Heart right ventricle (tissue), 16 donors: ENCODE results near the gene BCL2L15. TPM values are rescaled to one million over a fixed set of nuclear protein-coding genes. Genes with fewer than 3 reads are reported as not detected.

Experiments used
- ATAC-seq, 8 donors: fragments of 200-7000 bp; cut with Tn5 transposase; one replicate each; pipeline ENCODE4 v1.9.1; 2020; ENCODE audit warnings: mild to moderate bottlenecking in 8 of 8, moderate library complexity in 8 of 8, moderate number of reproducible peaks in 1 of 8
- DNase-seq, 2 donors: peaks; one replicate each; pipeline ENCODE4 v3.0.0-alpha.2; 2020
- H3K27ac ChIP-seq, 10 donors: fragments of 200-600 bp; sonication (generic) in 2 of 10; one replicate each; pipeline versions ENCODE4 v1.5.0 to v1.8.0; 2020 to 2022; ENCODE audit warnings: mild to moderate bottlenecking in 3 of 10
- H3K27me3 ChIP-seq, 7 donors: fragments of 200-600 bp; one replicate each; pipeline ENCODE4 v1.8.0; 2021 to 2022; ENCODE audit warnings: mild to moderate bottlenecking in 2 of 7
- H3K36me3 ChIP-seq, 9 donors: fragments of 200-600 bp; sonication (generic) in 1 of 9; one replicate each; pipeline versions ENCODE4 v1.5.0 to v1.8.0; 2020 to 2022; ENCODE audit warnings: mild to moderate bottlenecking in 2 of 9
- H3K4me1 ChIP-seq, 9 donors: fragments of 200-600 bp; sonication (generic) in 1 of 9; one replicate each; pipeline versions ENCODE4 v1.5.0 to v1.8.0; 2020 to 2022; ENCODE audit warnings: mild to moderate bottlenecking in 4 of 9
- H3K4me3 ChIP-seq, 10 donors: fragments of 200-600 bp; sonication (generic) in 2 of 10; one replicate each; pipeline versions ENCODE4 v1.5.0 to v1.8.0; 2020 to 2022; ENCODE audit warnings: mild to moderate bottlenecking in 7 of 10, moderate library complexity in 2 of 10
- H3K9me3 ChIP-seq, 11 donors: fragments of 200-600 bp in 10 of 11; sonication (generic) in 2 of 11; one replicate each; pipeline versions ENCODE4 v1.5.0 to v1.8.0; 2013 to 2022; ENCODE audit warnings: mild to moderate bottlenecking in 2 of 11, control low read depth in 1 of 11, moderate library complexity in 1 of 11
- WGBS, 2 donors: extraction: QIAGEN DNeasy Blood & Tissue Kit; methylation state at CpG; one replicate each; pipeline ENCODE4 v1.1.7; 2013; ENCODE audit warnings: inconsistent platforms in 1 of 2; 5-methylcytosine and 5-hydroxymethylcytosine counted together
- intact Hi-C, 10 donors: fragments of 100-400 bp; cut with DNase I; formaldehyde crosslinking; loops; one replicate each; pipeline versions ENCODE4 v1.11.1 to v1.14.2; 2022
- polyA plus RNA-seq, 2 donors: library from polyadenylated mRNA; stranded (reverse); fragments of 200-250 nt; gene quantifications; one replicate each; pipeline ENCODE4 v1.2.3, GENCODE V29; 2013
- total RNA-seq, 10 donors: library from RNA; stranded (reverse); fragmentation: NEBNext Ultra II Directional in 3 of 10; extraction: Animal tissue kit (Norgen Biotek cat#: 25700) in 3 of 10; gene quantifications; one replicate each; pipeline versions ENCODE4 v1.2.1 to v1.2.4, GENCODE V29; 2021 to 2023
- TF ChIP-seq, protein P1 (sequence below), 9 donors: fragments of 200-600 bp; sonication (generic) in 2 of 9; IDR thresholded peaks; one replicate each; pipeline versions ENCODE4 v1.5.0 to v1.8.0; 2021 to 2022; ENCODE audit warnings: antibody characterized with exemption in 9 of 9, mild to moderate bottlenecking in 5 of 9, moderate library complexity in 1 of 9
- donor health status: Arrhythmogenic right ventricular cardiomyopathy.
- donor health status: ischemic (EF 13 %, LVEDD 7.1; RV severe dilation, severe dysfunction).
- donor health status: healthy with polysubstance abuse.
- donor health status: DM: no; HTN: yes; CAD: no.
- donor health status: DM: no; HTN: no; CAD: no.
- donor health status: ischemic (EF 25% LVEDD 6.9; RV normal size, moderate dysfunction).
- donor health status: ischemic (EF 25% LVEDD 5.7; RV mildly dilated, moderate dysfunction).
- donor health status: healthy.
- donor health status: DM: yes; HTN: yes; CAD: no.
- donor health status: Ischemic cardiomyopathy.
- donor health status: ischemic (EF 35%, LVEDD 5.7; RV mildly dilated, moderate dysfunction).
- donor health status: nonischemic (EF 11% LVEDD 7.7; RV severe dilation, severe dysfunction).
- donor health status: DM: yes; HTN: yes; CAD: no.
- donor health status: PGD.
- donor health status: ischemic (EF 29% LVEDD 5.4; RV normal size, mild dysfunction).
- donor health status: nonischemic (EF 23%, LVEDD 6.1; RV moderate dilation, normal function).

BCL2L15 gene
- total and polyA plus RNA-seq, 12 donors: 0.05 to 0.28 (median 0.09) TPM; not detected in 3

DNA sequence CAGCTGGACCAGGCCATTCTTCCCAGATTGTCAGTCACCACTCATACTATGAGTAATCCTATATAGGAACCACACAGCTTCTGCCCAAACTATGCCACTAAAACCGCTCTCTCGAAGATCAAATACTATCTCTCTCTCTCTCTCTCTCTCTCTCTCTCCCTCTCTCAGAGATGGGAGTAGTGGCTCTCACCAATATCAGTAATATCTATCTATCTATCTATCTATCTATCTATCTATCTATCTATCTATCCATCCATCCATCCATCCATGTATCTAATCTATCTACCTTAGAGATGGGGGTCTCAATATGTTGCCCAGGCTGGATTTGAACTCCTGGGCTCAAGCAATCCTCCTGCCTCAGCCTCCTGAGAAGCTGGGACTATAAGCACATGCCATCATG, 37.1 kb upstream of the BCL2L15 start:
- H3K36me3 ChIP-seq: no peaks in the 10 kb centered on the region
- H3K27me3 ChIP-seq: no peaks in the 10 kb centered on the region
- H3K4me3 ChIP-seq: no peak overlapping the region
- ATAC-seq (no peak), DNase-seq (no peak)
- intact Hi-C loops: no loop called here
- peaks cover 0 to 15% (median 7%) of the 10 kb centered on the region in 9 donors for H3K4me1 ChIP-seq
- 93 to 96% methylated on average over 2 of the region's 2 CpGs for WGBS, 2 donors
- TF ChIP-seq, protein P1, sequence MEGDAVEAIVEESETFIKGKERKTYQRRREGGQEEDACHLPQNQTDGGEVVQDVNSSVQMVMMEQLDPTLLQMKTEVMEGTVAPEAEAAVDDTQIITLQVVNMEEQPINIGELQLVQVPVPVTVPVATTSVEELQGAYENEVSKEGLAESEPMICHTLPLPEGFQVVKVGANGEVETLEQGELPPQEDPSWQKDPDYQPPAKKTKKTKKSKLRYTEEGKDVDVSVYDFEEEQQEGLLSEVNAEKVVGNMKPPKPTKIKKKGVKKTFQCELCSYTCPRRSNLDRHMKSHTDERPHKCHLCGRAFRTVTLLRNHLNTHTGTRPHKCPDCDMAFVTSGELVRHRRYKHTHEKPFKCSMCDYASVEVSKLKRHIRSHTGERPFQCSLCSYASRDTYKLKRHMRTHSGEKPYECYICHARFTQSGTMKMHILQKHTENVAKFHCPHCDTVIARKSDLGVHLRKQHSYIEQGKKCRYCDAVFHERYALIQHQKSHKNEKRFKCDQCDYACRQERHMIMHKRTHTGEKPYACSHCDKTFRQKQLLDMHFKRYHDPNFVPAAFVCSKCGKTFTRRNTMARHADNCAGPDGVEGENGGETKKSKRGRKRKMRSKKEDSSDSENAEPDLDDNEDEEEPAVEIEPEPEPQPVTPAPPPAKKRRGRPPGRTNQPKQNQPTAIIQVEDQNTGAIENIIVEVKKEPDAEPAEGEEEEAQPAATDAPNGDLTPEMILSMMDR (IDR thresholded peaks at IDR 0.05): no peak
- H3K27ac ChIP-seq: no peak overlapping the region
- H3K9me3 ChIP-seq: no peaks in the 10 kb centered on the region

DNA sequence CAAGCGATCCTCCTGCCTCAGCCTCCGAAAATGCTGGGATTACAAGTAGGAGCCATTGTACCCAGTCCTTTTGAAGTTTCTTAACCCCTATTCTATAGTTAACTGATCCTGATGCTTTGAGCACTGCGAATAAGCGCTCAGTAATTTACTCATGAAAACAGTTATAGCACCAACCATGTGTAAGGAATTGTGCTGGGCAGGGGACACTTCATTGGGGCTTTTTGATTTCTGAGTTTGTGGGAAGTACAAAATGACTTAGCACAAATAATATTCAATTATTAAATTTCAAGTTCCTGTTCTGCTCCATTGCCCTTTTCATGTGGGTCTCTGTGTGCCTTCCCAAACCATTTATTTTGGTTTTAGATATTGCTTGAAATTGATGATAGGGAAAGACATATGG, 35.6 kb upstream of the BCL2L15 start:
- Histone ChIP-seq H3K27me3 (no peaks in the 10 kb centered on the region), H3K4me3 (no peak overlapping the region), H3K4me1 (peaks cover 0 to 6% (median 3%) of the 10 kb centered on the region in 9 donors), H3K27ac (no peak overlapping the region), H3K9me3 (no peaks in the 10 kb centered on the region), H3K36me3 (no peaks in the 10 kb centered on the region)
- DNase-seq: no peak
- intact Hi-C loops: no loop called here
- TF ChIP-seq, protein P1 (IDR thresholded peaks at IDR 0.05): no peak
- WGBS, 2 donors: 70 to 96% methylated on average over 4 of the region's 4 CpGs
- ATAC-seq: no peak

DNA sequence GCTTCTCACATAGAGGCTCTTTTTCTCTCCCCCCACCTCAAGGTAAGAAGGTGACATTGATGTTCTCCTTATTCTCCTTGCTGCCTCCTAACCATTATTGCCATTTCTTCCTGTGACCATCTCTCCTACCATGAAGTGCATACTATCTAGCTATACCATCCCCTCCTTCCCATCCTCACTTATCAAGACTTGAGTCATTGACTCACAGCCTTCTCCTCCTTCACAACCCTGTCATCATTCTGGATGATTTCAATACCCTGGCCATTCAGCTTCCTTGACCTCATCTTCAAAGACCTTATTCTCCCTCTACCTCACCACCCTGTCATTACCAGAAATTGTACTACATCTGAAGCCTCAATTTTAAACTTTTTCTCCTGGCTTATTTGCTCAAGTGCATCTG, 30.9 kb upstream of the BCL2L15 start:
- no peak for DNase-seq
- Histone ChIP-seq H3K4me1 (peaks cover 0 to 4% (median 2%) of the 10 kb centered on the region in 9 donors), H3K27me3 (no peaks in the 10 kb centered on the region), H3K9me3 (no peaks in the 10 kb centered on the region), H3K27ac (no peak overlapping the region), H3K4me3 (no peak overlapping the region), H3K36me3 (no peaks in the 10 kb centered on the region)
- no peak for ATAC-seq
- TF ChIP-seq, protein P1 (IDR thresholded peaks at IDR 0.05): no peak
- intact Hi-C loops: no loop called here

DNA sequence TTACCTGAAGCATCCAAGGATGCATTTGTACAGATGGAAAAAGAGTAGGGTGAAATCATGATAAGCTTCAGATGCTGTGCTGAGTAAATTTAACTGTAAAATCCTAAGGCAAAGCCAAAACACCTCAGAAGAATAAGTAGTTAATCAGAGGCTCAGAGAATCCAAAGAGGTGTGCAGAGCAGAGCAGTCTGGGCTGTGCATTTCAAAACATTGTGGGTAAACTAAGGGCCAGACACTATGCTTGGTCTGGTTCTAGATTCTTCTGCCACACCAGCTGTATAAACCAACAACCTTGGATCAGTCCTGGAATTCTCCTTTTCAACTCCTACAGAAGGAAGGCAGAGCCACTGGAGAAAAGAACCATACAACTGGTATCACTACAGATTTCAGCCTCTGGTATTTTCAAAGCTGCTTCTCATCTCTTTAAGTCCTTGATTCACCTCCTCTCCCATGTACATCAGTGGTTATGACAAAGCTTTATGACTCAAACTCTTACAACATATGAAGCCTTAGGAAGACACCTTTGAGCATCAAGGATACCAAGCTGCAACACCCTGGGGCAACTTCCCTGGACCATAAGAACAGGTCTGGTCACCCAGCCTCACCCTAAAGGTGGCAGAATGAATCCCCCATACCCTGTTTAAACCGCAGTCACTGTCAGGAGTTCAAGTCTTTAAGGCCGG, 30.2 kb upstream of the BCL2L15 start:
- 82 to 95% methylated on average over 2 of the region's 2 CpGs for WGBS, 2 donors
- DNase-seq (no peak), ATAC-seq (no peak)
- Histone ChIP-seq H3K4me1 (peaks cover 0 to 11% (median 9%) of the 10 kb centered on the region in 9 donors), H3K4me3 (no peak overlapping the region), H3K36me3 (peaks cover 0 to 5% (median 0%) of the 10 kb centered on the region in 9 donors), H3K9me3 (no peaks in the 10 kb centered on the region), H3K27me3 (no peaks in the 10 kb centered on the region), H3K27ac (no peak overlapping the region)
- TF ChIP-seq, protein P1 (IDR thresholded peaks at IDR 0.05): no peak
- intact Hi-C loops: no loop called here
